H1 (cell line): ENCODE data around the gene GALK1. TPM values are rescaled to one million over a fixed set of nuclear protein-coding genes. Genes with fewer than 3 reads are reported as not detected.

Experiments
- CEBPB ChIP-seq: IDR thresholded peaks from 2 replicates; pipeline ENCODE4 v1.6.1; 2012; ENCODE audit warnings: low read depth, low read length
- CREB1 ChIP-seq: IDR thresholded peaks from 2 replicates; pipeline ENCODE4 v1.6.1; 2012; ENCODE audit warnings: inconsistent platforms
- CTBP2 ChIP-seq: IDR thresholded peaks from 2 replicates; pipeline ENCODE4 v1.7.0; 2011; ENCODE audit warnings: borderline replicate concordance, mild to moderate bottlenecking, moderate library complexity, mixed read lengths, low read length; ENCODE audit not compliant: insufficient read depth, insufficient read length
- NRF1 ChIP-seq: IDR thresholded peaks from 2 replicates; pipeline ENCODE4 v1.6.1; 2011; ENCODE audit warnings: mild to moderate bottlenecking, low read depth, low read length, improper control_type of control experiment
- SIX5 ChIP-seq: IDR thresholded peaks from 2 replicates; pipeline ENCODE4 v1.6.1; 2011; ENCODE audit warnings: mild to moderate bottlenecking, low read depth, low read length
- SUZ12 ChIP-seq: fragments of 200-600 bp; sonication (generic); IDR thresholded peaks from 2 replicates; pipeline ENCODE4 v1.6.1; 2012; ENCODE audit warnings: mild to moderate bottlenecking, inconsistent platforms, low read length, moderate library complexity, mixed read lengths
- TEAD4 ChIP-seq: IDR thresholded peaks from 2 replicates; pipeline ENCODE4 v1.6.1; 2012; ENCODE audit warnings: low read depth, low read length, inconsistent platforms, mixed read lengths
- polyA plus RNA-seq, 7 experiments: library from polyadenylated mRNA; depleted of rRNA in 3 of 7; stranded (reverse) in 5 of 7; unstranded in 2 of 7; fragments of >200 nt in 5 of 7; fragments of 200-250 nt in 2 of 7; gene quantifications; 1 replicate in 5 of 7; 2 replicates in 1 of 7; 4 replicates in 1 of 7; pipeline versions ENCODE4 v1.2.1 to v1.2.3, GENCODE V29; 2011 to 2013; ENCODE audit warnings: missing spikeins in 2 of 7, mixed read lengths in 2 of 7
- total RNA-seq: library from RNA; stranded (reverse); fragmentation: NEBNext Ultra II Directional; extraction: Animal tissue kit (Norgen Biotek cat#: 25700); gene quantifications from 2 replicates; pipeline ENCODE4 v1.2.1, GENCODE V29; 2021

Gene GALK1
- total and polyA plus RNA-seq, 2 of the 8 experiments (the other 6 are each of a cell fraction or from before 2014, with no cell fraction given): 34.1 to 47.9 TPM

- no peak for TF ChIP-seq NRF1
- no peak for TF ChIP-seq CTBP2
- TF ChIP-seq CREB1: no peak
- no peak for TF ChIP-seq SUZ12
- no peak for TF ChIP-seq SIX5
- TF ChIP-seq TEAD4: no peak
- TF ChIP-seq CEBPB: no peak
- TF ChIP-seq, all 59 proteins: peak for 0
Observed at GRCh38 chr17:75751676-75752404, 13.2 kb downstream of the GALK1 start (continued).
